GM23338 (cell line): ENCODE measurements around the gene MFNG.

ENCODE experiments used
- CREB1 ChIP-seq: fragments of 250-450 bp; sonication (Bioruptor Pico); IDR thresholded peaks from 2 replicates; pipeline ENCODE4 v1.5.0; 2020; ENCODE audit warnings: low read depth, mild to moderate bottlenecking, moderate library complexity
- CTCF ChIP-seq, 2 experiments: fragments of 200-600 bp in 1 of 2; sonication (generic) in 1 of 2; conservative IDR thresholded peaks; 2 replicates each; pipeline versions ENCODE4 v1.5.1 to v1.6.1; 2016 to 2017; ENCODE audit warnings: antibody characterized with exemption in 2 of 2, low read depth in 2 of 2, mild to moderate bottlenecking in 2 of 2, moderate library complexity in 1 of 2
- EZH2phosphoT487 ChIP-seq: fragments of 200-600 bp; sonication (generic); IDR thresholded peaks from one replicate; pipeline ENCODE4 v1.8.1; 2018; ENCODE audit warnings: antibody characterized with exemption; ENCODE audit not compliant: unreplicated experiment

- TF ChIP-seq EZH2phosphoT487 (no peak), CREB1 (CRISPR knock-in tag) (no peak), CTCF (conservative IDR thresholded peaks at IDR 0.05; ENCODE audit: low read depth in 2 of 2) (no peak)
These were observed 17.7 kb upstream of the MFNG start for GRCh38 chr22:37503850-37504249.
